ENCODE data around the gene HCFC1.

The HCFC1 gene

DNA sequence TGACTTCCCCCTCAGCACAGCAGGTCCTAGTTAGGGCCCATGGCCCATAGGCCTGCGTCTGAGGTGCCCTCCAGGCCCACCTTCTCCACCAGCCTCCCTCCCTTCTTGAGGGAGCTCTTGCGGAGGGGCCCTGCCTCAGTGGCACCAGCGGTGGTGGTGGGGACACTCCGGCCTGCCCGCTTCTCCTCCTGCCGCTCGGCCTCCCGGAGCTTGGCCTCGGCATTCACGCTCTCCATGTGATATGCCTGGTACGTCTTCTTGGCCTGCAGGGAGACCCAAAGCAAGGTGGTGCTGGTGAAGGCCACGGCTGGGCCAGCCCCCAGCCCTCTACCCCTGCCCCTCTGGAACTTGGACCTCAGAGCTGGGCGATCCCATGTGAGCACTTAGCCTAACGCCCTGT is 51.1 kb downstream of the HCFC1 start:
- H3K36me3 ChIP-seq (ENCODE audit: control insufficient read depth in 5 of 5, insufficient read depth in 5 of 5, low read length in 5 of 5): peaks cover 0 to 8% (median 0%) of the 10 kb centered on the region in 5 donors
- H3K27ac ChIP-seq (ENCODE audit: low read depth, low read length): no peak overlapping the region
- no peaks in the 10 kb centered on the region for H3K9me3 ChIP-seq (ENCODE audit: control insufficient read depth in 5 of 5, low read length in 5 of 5)
- no peak overlapping the region for H3K4me3 ChIP-seq (ENCODE audit: low read depth in 1 of 5, low read length in 5 of 5)
- peaks cover 23 to 36% (median 27%) of the 10 kb centered on the region in 5 donors for H3K27me3 ChIP-seq (ENCODE audit: control insufficient read depth in 5 of 5, insufficient read depth in 4 of 5, low read length in 5 of 5)
- peaks cover 1 to 46% (median 34%) of the 10 kb centered on the region in 5 donors for H3K4me1 ChIP-seq (ENCODE audit: control insufficient read depth in 5 of 5, insufficient read depth in 5 of 5, low read length in 5 of 5)
- no peak overlapping the region for H3K9ac ChIP-seq (ENCODE audit: low read length in 5 of 5)

DNA sequence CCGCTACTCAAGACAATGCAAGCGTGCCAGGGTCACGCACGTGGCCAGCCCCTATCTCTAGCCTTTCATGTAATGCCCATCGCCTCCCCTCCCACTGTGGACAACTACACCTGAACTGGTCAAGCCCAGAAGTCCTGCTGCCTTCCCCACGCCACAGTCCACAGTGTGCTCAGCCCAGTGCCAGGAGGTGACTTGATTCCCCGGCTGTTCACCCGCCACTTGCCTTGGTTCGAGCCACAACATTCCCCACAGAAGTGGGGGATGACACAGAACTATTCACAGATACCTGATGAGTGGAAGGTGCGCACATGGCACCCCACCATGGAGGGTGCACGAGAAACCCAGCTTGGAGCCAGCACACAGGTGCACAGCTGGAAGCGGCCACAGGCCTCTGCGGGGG is 52.3 kb downstream of the HCFC1 start:
- Histone ChIP-seq H3K36me3 (ENCODE audit: control insufficient read depth in 5 of 5, insufficient read depth in 5 of 5, low read length in 5 of 5) (peaks cover 0 to 8% (median 0%) of the 10 kb centered on the region in 5 donors), H3K9ac (ENCODE audit: low read length in 5 of 5) (no peak overlapping the region), H3K4me1 (ENCODE audit: control insufficient read depth in 5 of 5, insufficient read depth in 5 of 5, low read length in 5 of 5) (peaks cover 1 to 34% (median 22%) of the 10 kb centered on the region in 5 donors), H3K4me3 (ENCODE audit: low read depth in 1 of 5, low read length in 5 of 5) (no peak overlapping the region), H3K27ac (ENCODE audit: low read depth, low read length) (no peak overlapping the region), H3K9me3 (ENCODE audit: control insufficient read depth in 5 of 5, low read length in 5 of 5) (no peaks in the 10 kb centered on the region), H3K27me3 (ENCODE audit: control insufficient read depth in 5 of 5, insufficient read depth in 4 of 5, low read length in 5 of 5) (peaks cover 22 to 32% (median 26%) of the 10 kb centered on the region in 5 donors)

DNA sequence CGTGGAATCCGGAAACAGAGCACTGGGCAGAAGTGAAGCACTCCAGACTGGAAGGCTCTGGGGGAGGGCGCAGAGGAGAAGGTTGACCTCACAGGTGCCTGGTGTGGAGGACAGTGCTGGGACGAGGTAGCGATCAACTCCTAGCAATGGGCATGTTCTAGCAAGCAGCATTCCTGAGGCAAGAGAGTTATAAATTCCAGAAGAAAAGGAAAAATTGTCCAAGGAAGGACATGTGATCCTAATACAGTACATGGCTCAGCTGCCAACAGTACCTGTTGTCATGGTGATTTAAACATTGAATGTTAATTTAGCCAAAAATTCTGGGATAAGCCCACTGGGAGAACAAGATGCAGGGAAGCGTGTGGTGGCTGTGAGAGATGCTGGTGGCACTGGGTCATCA is 53.7 kb downstream of the HCFC1 start:
- Histone ChIP-seq H3K27me3 (ENCODE audit: control insufficient read depth in 5 of 5, insufficient read depth in 4 of 5, low read length in 5 of 5) (peaks cover 22 to 32% (median 26%) of the 10 kb centered on the region in 5 donors), H3K27ac (ENCODE audit: low read depth, low read length) (no peak overlapping the region), H3K4me1 (ENCODE audit: control insufficient read depth in 5 of 5, insufficient read depth in 5 of 5, low read length in 5 of 5) (peaks cover 0 to 23% (median 13%) of the 10 kb centered on the region in 5 donors), H3K9ac (ENCODE audit: low read length in 5 of 5) (no peak overlapping the region), H3K36me3 (ENCODE audit: control insufficient read depth in 5 of 5, insufficient read depth in 5 of 5, low read length in 5 of 5) (peaks cover 0 to 8% (median 0%) of the 10 kb centered on the region in 5 donors), H3K9me3 (ENCODE audit: control insufficient read depth in 5 of 5, low read length in 5 of 5) (no peaks in the 10 kb centered on the region), H3K4me3 (ENCODE audit: low read depth in 1 of 5, low read length in 5 of 5) (no peak overlapping the region)

DNA sequence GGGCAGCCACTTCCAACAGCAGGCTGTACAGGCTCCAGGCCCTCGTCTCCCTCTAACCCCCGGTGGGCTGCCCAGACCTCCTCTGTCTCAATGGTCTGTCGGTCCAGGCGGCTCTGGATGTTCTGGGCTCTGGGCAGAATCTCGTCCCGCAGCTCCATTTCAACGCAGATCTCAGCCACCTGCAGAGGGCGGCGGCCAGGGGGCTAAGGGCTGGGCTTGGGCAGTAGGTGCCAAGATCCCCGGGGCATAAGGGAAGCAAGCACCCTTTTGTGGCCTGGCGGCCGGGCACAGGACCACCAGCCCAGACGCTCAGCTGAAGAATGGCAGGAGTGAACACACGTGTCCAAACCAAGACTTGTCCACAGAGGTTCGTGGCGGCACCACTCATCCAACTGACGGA is 57.9 kb downstream of the HCFC1 start:
- Histone ChIP-seq H3K27me3 (ENCODE audit: control insufficient read depth in 5 of 5, insufficient read depth in 4 of 5, low read length in 5 of 5) (peaks cover 0 to 29% (median 11%) of the 10 kb centered on the region in 5 donors), H3K4me3 (ENCODE audit: low read depth in 1 of 5, low read length in 5 of 5) (no peak overlapping the region), H3K9me3 (ENCODE audit: control insufficient read depth in 5 of 5, low read length in 5 of 5) (no peaks in the 10 kb centered on the region), H3K9ac (ENCODE audit: low read length in 5 of 5) (no peak overlapping the region), H3K36me3 (ENCODE audit: control insufficient read depth in 5 of 5, insufficient read depth in 5 of 5, low read length in 5 of 5) (peaks cover 0 to 5% (median 0%) of the 10 kb centered on the region in 5 donors), H3K4me1 (ENCODE audit: control insufficient read depth in 5 of 5, insufficient read depth in 5 of 5, low read length in 5 of 5) (peaks cover 0 to 6% (median 0%) of the 10 kb centered on the region in 5 donors), H3K27ac (ENCODE audit: low read depth, low read length) (no peak overlapping the region)

DNA sequence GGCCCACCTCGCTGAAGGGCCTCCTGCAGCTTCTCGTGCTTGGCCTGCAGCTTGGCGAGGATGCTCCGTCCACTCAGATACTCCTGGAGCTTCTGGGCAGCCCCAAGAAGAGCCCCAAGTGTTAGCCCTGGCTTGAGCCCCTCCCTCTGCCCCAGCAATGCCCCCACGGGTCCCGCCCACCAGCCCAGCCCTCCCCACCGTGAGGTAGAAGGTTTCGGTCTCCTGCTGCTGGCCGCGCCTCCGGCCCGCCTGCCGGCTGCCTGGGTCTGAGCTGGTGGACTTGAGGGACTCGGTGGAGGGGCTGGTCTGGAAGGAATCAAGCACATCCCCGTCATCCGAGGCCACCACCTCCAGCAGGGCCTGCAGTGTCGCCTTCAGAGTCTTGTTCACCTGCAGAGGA is 58.4 kb downstream of the HCFC1 start:
- H3K4me3 ChIP-seq (ENCODE audit: low read depth in 1 of 5, low read length in 5 of 5): no peak overlapping the region
- no peak overlapping the region for H3K27ac ChIP-seq (ENCODE audit: low read depth, low read length)
- peaks cover under 1 to 27% (median 10%) of the 10 kb centered on the region in 5 donors for H3K27me3 ChIP-seq (ENCODE audit: control insufficient read depth in 5 of 5, insufficient read depth in 4 of 5, low read length in 5 of 5)
- no peak overlapping the region for H3K9ac ChIP-seq (ENCODE audit: low read length in 5 of 5)
- peaks cover 0 to 5% (median 0%) of the 10 kb centered on the region in 5 donors for H3K36me3 ChIP-seq (ENCODE audit: control insufficient read depth in 5 of 5, insufficient read depth in 5 of 5, low read length in 5 of 5)
- peaks cover 0 to 6% (median 0%) of the 10 kb centered on the region in 5 donors for H3K4me1 ChIP-seq (ENCODE audit: control insufficient read depth in 5 of 5, insufficient read depth in 5 of 5, low read length in 5 of 5)
- H3K9me3 ChIP-seq (ENCODE audit: control insufficient read depth in 5 of 5, low read length in 5 of 5): no peaks in the 10 kb centered on the region

DNA sequence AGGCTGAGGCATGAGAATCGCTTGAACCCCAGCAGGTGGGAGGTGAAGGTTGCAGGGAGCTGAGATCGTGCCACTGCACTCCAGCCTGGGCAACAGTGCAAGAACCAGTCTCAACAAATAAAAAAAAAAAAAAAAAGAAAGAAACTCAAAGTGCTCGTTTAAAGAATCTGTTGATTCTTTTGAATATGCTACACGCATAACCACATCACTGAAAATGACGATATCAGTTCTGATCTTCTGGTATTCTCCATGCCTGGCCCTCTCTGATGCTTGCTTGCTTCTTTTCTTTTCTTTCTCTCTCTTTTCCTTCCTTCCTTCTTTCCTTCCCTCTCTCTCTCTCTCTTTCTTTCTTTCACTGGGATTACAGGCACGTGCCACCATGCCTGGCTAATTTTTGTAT is 59.8 kb downstream of the HCFC1 start:
- Histone ChIP-seq H3K9ac (ENCODE audit: low read length in 5 of 5) (no peak overlapping the region), H3K4me1 (ENCODE audit: control insufficient read depth in 5 of 5, insufficient read depth in 5 of 5, low read length in 5 of 5) (peaks cover 0 to 17% (median 0%) of the 10 kb centered on the region in 5 donors), H3K9me3 (ENCODE audit: control insufficient read depth in 5 of 5, low read length in 5 of 5) (no peaks in the 10 kb centered on the region), H3K4me3 (ENCODE audit: low read depth in 1 of 5, low read length in 5 of 5) (no peak overlapping the region), H3K27ac (ENCODE audit: low read depth, low read length) (no peak overlapping the region), H3K27me3 (ENCODE audit: control insufficient read depth in 5 of 5, insufficient read depth in 4 of 5, low read length in 5 of 5) (peaks cover 8 to 37% (median 18%) of the 10 kb centered on the region in 5 donors), H3K36me3 (ENCODE audit: control insufficient read depth in 5 of 5, insufficient read depth in 5 of 5, low read length in 5 of 5) (peaks cover 0 to 10% (median 0%) of the 10 kb centered on the region in 5 donors)

DNA sequence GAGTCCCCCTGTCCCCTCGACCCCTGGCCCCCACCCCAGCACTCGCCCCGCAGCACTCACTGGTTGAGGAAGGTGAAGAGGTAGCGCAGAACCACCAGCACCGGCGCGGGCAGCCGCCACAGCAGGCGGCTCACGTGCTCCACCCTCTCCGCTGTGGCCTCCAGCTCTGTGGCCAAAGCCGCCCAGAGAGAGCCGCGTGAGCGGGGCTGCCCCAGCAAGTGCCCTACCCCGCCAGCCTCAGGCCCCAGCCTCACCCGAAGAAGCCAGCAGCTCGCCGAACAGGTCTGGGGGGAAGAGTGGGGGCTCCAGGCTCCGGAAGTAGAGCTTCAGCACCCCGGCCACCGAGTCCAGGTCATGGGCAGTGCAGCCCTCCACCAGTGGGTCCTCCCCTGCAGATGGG is 61.2 kb downstream of the HCFC1 start:
- Histone ChIP-seq H3K27me3 (ENCODE audit: control insufficient read depth in 5 of 5, insufficient read depth in 4 of 5, low read length in 5 of 5) (peaks cover 12 to 43% (median 21%) of the 10 kb centered on the region in 5 donors), H3K4me3 (ENCODE audit: low read depth in 1 of 5, low read length in 5 of 5) (no peak overlapping the region), H3K36me3 (ENCODE audit: control insufficient read depth in 5 of 5, insufficient read depth in 5 of 5, low read length in 5 of 5) (peaks cover 0 to 10% (median 0%) of the 10 kb centered on the region in 5 donors), H3K27ac (ENCODE audit: low read depth, low read length) (no peak overlapping the region), H3K4me1 (ENCODE audit: control insufficient read depth in 5 of 5, insufficient read depth in 5 of 5, low read length in 5 of 5) (peaks cover 0 to 30% (median 0%) of the 10 kb centered on the region in 5 donors), H3K9ac (ENCODE audit: low read length in 5 of 5) (no peak overlapping the region), H3K9me3 (ENCODE audit: control insufficient read depth in 5 of 5, low read length in 5 of 5) (no peaks in the 10 kb centered on the region)

DNA sequence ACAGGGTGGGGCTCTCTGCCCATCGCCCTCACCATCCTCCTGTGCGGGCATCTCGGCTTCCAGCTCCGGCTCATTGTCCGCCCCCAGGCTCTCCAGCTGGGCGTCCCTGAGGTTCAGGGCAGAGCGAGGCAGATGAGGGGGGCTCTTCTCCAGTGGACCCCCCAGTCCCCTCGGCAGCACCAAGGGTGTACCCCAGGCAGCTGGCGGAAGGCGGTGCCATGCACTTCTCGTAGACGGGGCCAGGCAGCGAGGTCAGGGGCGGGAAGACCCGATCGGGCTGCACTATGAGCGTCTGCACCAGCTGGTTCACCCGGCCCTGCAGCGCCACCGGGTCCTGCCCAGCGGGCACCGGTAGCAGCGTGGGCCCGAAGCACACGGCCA is 61.6 kb downstream of the HCFC1 start:
- Histone ChIP-seq H3K27ac (ENCODE audit: low read depth, low read length) (no peak overlapping the region), H3K36me3 (ENCODE audit: control insufficient read depth in 5 of 5, insufficient read depth in 5 of 5, low read length in 5 of 5) (peaks cover 0 to 10% (median 0%) of the 10 kb centered on the region in 5 donors), H3K27me3 (ENCODE audit: control insufficient read depth in 5 of 5, insufficient read depth in 4 of 5, low read length in 5 of 5) (peaks cover 12 to 43% (median 21%) of the 10 kb centered on the region in 5 donors), H3K4me1 (ENCODE audit: control insufficient read depth in 5 of 5, insufficient read depth in 5 of 5, low read length in 5 of 5) (peaks cover 0 to 30% (median 0%) of the 10 kb centered on the region in 5 donors), H3K4me3 (ENCODE audit: low read depth in 1 of 5, low read length in 5 of 5) (no peak overlapping the region), H3K9ac (ENCODE audit: low read length in 5 of 5) (no peak overlapping the region), H3K9me3 (ENCODE audit: control insufficient read depth in 5 of 5, low read length in 5 of 5) (no peaks in the 10 kb centered on the region)

DNA sequence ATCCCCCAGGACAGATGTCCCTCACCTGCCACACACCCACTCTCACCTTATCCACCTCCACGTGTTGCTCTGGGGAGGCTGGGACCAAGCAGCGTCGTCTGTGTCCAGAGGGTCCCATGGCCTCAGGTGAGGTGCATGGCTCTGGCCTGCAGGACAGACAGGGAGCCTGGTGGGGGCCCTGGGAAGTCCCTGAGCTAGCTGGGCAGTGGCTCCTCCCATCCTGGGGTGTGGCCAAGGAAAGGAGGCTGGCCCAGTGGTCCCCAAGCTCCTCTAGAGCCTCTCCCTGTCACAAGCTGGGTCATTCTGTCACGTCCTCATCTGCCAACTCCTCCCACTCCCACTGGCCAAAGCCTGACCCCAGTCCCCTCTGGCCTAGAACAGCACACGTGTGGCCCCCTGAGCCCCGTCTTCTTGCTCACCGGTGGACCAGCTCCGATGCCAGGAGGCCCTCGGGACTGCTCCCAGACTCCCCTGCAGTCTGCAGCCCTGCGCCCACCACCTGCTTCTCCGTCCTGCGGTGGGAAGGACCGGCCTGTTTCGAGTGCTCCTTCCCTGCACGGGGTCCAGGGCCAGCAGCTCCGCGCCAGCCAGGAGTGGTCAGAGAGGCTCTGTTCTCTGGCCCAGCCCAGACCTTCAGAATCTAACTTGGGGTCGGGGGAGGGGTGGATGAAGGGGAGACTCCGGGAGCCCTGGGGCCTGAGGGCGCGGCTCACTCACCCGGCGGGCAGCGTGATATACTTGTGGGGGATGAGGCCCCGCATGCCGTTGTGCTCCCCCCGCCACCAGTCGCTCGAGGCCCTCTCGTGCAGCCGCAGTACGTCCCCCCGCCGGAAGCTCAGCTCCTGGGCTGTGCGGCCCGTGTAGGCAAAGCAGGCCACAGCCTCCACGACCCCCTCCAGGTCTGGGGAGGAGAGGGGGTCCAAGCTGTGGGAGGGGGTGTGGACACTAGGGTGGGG is 62.3 kb downstream of the HCFC1 start:
- no peak overlapping the region for H3K9ac ChIP-seq (ENCODE audit: low read length in 5 of 5)
- peaks cover 0 to 30% (median 0%) of the 10 kb centered on the region in 5 donors for H3K4me1 ChIP-seq (ENCODE audit: control insufficient read depth in 5 of 5, insufficient read depth in 5 of 5, low read length in 5 of 5)
- H3K4me3 ChIP-seq (ENCODE audit: low read depth in 1 of 5, low read length in 5 of 5): no peak overlapping the region
- no peaks in the 10 kb centered on the region for H3K9me3 ChIP-seq (ENCODE audit: control insufficient read depth in 5 of 5, low read length in 5 of 5)
- peaks cover 12 to 45% (median 21%) of the 10 kb centered on the region in 5 donors for H3K27me3 ChIP-seq (ENCODE audit: control insufficient read depth in 5 of 5, insufficient read depth in 4 of 5, low read length in 5 of 5)
- peaks cover 0 to 10% (median 0%) of the 10 kb centered on the region in 5 donors for H3K36me3 ChIP-seq (ENCODE audit: control insufficient read depth in 5 of 5, insufficient read depth in 5 of 5, low read length in 5 of 5)
- H3K27ac ChIP-seq (ENCODE audit: low read depth, low read length): no peak overlapping the region
